ENCODE measurements around the gene UBE2A. TPM values are rescaled to one million over a fixed set of nuclear protein-coding genes. Genes with fewer than 3 reads are reported as not detected.

Gene UBE2A
- total RNA-seq, 1 experiment from 2014 or later: 44.9 TPM

GRCh38 chrX:119552508-119552907 is 21.9 kb upstream of the UBE2A start:
- no peak overlapping the region for H3K9ac ChIP-seq (ENCODE audit: low read length)
- BruUV-seq (replicated peaks): no TSS peak
- H3K79me2 ChIP-seq (ENCODE audit: insufficient read depth, low read length): peaks cover 6% of the 10 kb centered on the region
- H3K27ac ChIP-seq (ENCODE audit: low read depth, low read length): no peak overlapping the region
- ChIA-PET POLR2A (no interaction called here), CTCF (no interaction called here), RAD21 (ENCODE audit: low non-redundant PET in 1 of 2, low total read pairs in 2 of 2, uncharacterized antibody in 2 of 2, unreplicated experiment in 2 of 2) (no interaction called here)
- intact Hi-C loops (cut with micrococcal nuclease): no loop called here
- no peaks in the 10 kb centered on the region for H3K9me3 ChIP-seq (ENCODE audit: control insufficient read depth in 1 of 2, insufficient read depth in 1 of 2, low read depth in 1 of 2, low read length in 2 of 2)
- no peaks in the 10 kb centered on the region for H3K27me3 ChIP-seq (ENCODE audit: insufficient read depth, low read length)
- no peaks in the 10 kb centered on the region for H3K36me3 ChIP-seq (ENCODE audit: control insufficient read depth in 1 of 2, insufficient read depth in 2 of 2, low read length in 2 of 2)
- ATAC-seq (no peak), DNase-seq (ENCODE audit: low read depth, low spot score) (no peak)
- H3K4me2 ChIP-seq (ENCODE audit: low read length): no peak overlapping the region
- no peaks in the 10 kb centered on the region for H4K20me1 ChIP-seq (ENCODE audit: insufficient read depth)
- no peaks in the 10 kb centered on the region for H3K9me2 ChIP-seq (ENCODE audit: insufficient read depth)
- H3K4me1 ChIP-seq (ENCODE audit: control insufficient read depth in 1 of 2, insufficient read depth in 2 of 2, low read length in 2 of 2): no peaks in the 10 kb centered on the region
- H3K4me3 ChIP-seq (replicated peaks in 1 of 2; ENCODE audit: low read depth in 1 of 2, low read length in 2 of 2): no peak overlapping the region
- H2AFZ ChIP-seq (ENCODE audit: low read depth, low read length, poor library complexity, severe bottlenecking): no peak overlapping the region
- no peak for TF ChIP-seq ZFX (IDR thresholded peaks at IDR 0.05)
- TF ChIP-seq YY1 (IDR thresholded peaks at IDR 0.05; ENCODE audit: extremely low read depth, insufficient replicate concordance, low read depth, low read length): no peak
- TF ChIP-seq EZH2 (IDR thresholded peaks at IDR 0.05): no peak
- TF ChIP-seq POLR2AphosphoS5 (IDR thresholded peaks at IDR 0.05; ENCODE audit: low read depth, low read length): no peak
- TF ChIP-seq JUND (IDR thresholded peaks at IDR 0.05): no peak
- no peak for TF ChIP-seq FOSL1 (IDR thresholded peaks at IDR 0.05; ENCODE audit: low read depth)
- no peak for TF ChIP-seq SIN3A (IDR thresholded peaks at IDR 0.05; ENCODE audit: low read depth)
- TF ChIP-seq REST (IDR thresholded peaks at IDR 0.05; ENCODE audit: low read depth): no peak
- TF ChIP-seq EZH2phosphoT487 (IDR thresholded peaks at IDR 0.05; ENCODE audit: borderline replicate concordance): no peak
- TF ChIP-seq MAX (IDR thresholded peaks at IDR 0.05): no peak
- no peak for TF ChIP-seq CBX3 (IDR thresholded peaks at IDR 0.05; ENCODE audit: low read depth)
- TF ChIP-seq, protein P1, sequence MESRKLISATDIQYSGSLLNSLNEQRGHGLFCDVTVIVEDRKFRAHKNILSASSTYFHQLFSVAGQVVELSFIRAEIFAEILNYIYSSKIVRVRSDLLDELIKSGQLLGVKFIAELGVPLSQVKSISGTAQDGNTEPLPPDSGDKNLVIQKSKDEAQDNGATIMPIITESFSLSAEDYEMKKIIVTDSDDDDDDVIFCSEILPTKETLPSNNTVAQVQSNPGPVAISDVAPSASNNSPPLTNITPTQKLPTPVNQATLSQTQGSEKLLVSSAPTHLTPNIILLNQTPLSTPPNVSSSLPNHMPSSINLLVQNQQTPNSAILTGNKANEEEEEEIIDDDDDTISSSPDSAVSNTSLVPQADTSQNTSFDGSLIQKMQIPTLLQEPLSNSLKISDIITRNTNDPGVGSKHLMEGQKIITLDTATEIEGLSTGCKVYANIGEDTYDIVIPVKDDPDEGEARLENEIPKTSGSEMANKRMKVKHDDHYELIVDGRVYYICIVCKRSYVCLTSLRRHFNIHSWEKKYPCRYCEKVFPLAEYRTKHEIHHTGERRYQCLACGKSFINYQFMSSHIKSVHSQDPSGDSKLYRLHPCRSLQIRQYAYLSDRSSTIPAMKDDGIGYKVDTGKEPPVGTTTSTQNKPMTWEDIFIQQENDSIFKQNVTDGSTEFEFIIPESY (IDR thresholded peaks at IDR 0.05; ENCODE audit: extremely low read depth, insufficient replicate concordance, low read length): no peak
- TF ChIP-seq RAD21 (IDR thresholded peaks at IDR 0.05; ENCODE audit: low read depth): no peak
- no peak for TF ChIP-seq ELF1 (IDR thresholded peaks at IDR 0.05; ENCODE audit: borderline replicate concordance, low read depth)
- TF ChIP-seq, protein P2, sequence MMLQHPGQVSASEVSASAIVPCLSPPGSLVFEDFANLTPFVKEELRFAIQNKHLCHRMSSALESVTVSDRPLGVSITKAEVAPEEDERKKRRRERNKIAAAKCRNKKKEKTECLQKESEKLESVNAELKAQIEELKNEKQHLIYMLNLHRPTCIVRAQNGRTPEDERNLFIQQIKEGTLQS (IDR thresholded peaks at IDR 0.05): no peak
- TF ChIP-seq, protein P3, sequence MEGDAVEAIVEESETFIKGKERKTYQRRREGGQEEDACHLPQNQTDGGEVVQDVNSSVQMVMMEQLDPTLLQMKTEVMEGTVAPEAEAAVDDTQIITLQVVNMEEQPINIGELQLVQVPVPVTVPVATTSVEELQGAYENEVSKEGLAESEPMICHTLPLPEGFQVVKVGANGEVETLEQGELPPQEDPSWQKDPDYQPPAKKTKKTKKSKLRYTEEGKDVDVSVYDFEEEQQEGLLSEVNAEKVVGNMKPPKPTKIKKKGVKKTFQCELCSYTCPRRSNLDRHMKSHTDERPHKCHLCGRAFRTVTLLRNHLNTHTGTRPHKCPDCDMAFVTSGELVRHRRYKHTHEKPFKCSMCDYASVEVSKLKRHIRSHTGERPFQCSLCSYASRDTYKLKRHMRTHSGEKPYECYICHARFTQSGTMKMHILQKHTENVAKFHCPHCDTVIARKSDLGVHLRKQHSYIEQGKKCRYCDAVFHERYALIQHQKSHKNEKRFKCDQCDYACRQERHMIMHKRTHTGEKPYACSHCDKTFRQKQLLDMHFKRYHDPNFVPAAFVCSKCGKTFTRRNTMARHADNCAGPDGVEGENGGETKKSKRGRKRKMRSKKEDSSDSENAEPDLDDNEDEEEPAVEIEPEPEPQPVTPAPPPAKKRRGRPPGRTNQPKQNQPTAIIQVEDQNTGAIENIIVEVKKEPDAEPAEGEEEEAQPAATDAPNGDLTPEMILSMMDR (IDR thresholded peaks at IDR 0.05 in 2 of 3, conservative IDR thresholded peaks at IDR 0.05 in 1 of 3; ENCODE audit: borderline replicate concordance in 1 of 3, insufficient read depth in 1 of 3, low read depth in 2 of 3, low read length in 2 of 3): no peak
- TF ChIP-seq SP1 (IDR thresholded peaks at IDR 0.05; ENCODE audit: low read depth): no peak
- no peak for TF ChIP-seq TCF7L2 (IDR thresholded peaks at IDR 0.05; ENCODE audit: borderline replicate concordance, extremely low read depth, insufficient read depth, insufficient read length)
- no peak for TF ChIP-seq ZNF274 (IDR thresholded peaks at IDR 0.05; ENCODE audit: low read depth, low read length)

Data from HCT116 (cell line).